K562 (cell line): Measurements from ENCODE around the gene CCDC183. TPM values are rescaled to one million over a fixed set of nuclear protein-coding genes. Genes with fewer than 3 reads are reported as not detected.

Source experiments
- CREM ChIP-seq: IDR thresholded peaks from 2 replicates; pipeline ENCODE4 v1.6.1; 2014; ENCODE audit warnings: antibody characterized with exemption, low read depth
- CTCF ChIP-seq, 3 experiments: IDR thresholded peaks in 2 of 3; conservative IDR thresholded peaks in 1 of 3; 2 replicates each; pipeline ENCODE4 v1.5.1; 2011 to 2012; ENCODE audit warnings: low read length in 3 of 3, mild to moderate bottlenecking in 3 of 3, control low read depth in 2 of 3, improper control_type of control experiment in 1 of 3, inconsistent platforms in 1 of 3, low read depth in 1 of 3, mixed read lengths in 1 of 3, moderate library complexity in 1 of 3; ENCODE audit not compliant: insufficient read depth in 2 of 3
- DNMT1 ChIP-seq: fragments of 450-650 bp; IDR thresholded peaks from 2 replicates; pipeline ENCODE4 v1.6.1; 2016; ENCODE audit warnings: antibody characterized with exemption, mild to moderate bottlenecking
- FOXO4 ChIP-seq: fragments of 450-650 bp; formaldehyde crosslinking; IDR thresholded peaks from 2 replicates; pipeline ENCODE4 v1.4.0; 2020; ENCODE audit warnings: mild to moderate bottlenecking, moderate library complexity
- GABPB1 ChIP-seq: sonication (generic); formaldehyde crosslinking; IDR thresholded peaks from 2 replicates; pipeline ENCODE4 v1.8.0; 2022; ENCODE audit warnings: mild to moderate bottlenecking, missing genetic modification reagents
- GTF2F1 ChIP-seq: IDR thresholded peaks from 2 replicates; pipeline ENCODE4 v1.6.1; 2011; ENCODE audit warnings: low read depth, low read length, improper control_type of control experiment
- HMGN3 ChIP-seq: IDR thresholded peaks from 2 replicates; pipeline ENCODE4 v1.6.1; 2011; ENCODE audit warnings: borderline replicate concordance, low read depth, mild to moderate bottlenecking, mixed read lengths, low read length; ENCODE audit not compliant: insufficient read length; ENCODE audit errors: extremely low read depth
- MNT ChIP-seq, 2 experiments: fragments of 450-650 bp; conservative IDR thresholded peaks; 2 replicates each; pipeline ENCODE4 v1.6.1; 2017; ENCODE audit warnings: mild to moderate bottlenecking in 2 of 2, moderate library complexity in 2 of 2
- MTF1 ChIP-seq: fragments of 250-450 bp; sonication (Bioruptor Pico); IDR thresholded peaks from 2 replicates; pipeline ENCODE4 v1.9.0; 2021; ENCODE audit warnings: moderate library complexity, mild to moderate bottlenecking, inconsistent platforms, borderline replicate concordance
- NFE2L1 ChIP-seq: fragments of 450-650 bp; IDR thresholded peaks from 2 replicates; pipeline ENCODE4 v1.6.1; 2016; ENCODE audit warnings: missing genetic modification characterization, low read depth, mild to moderate bottlenecking, missing compliant biosample characterization, moderate library complexity, borderline replicate concordance
- PTTG1 ChIP-seq: fragments of 450-650 bp; IDR thresholded peaks from 2 replicates; pipeline ENCODE4 v1.6.1; 2016; ENCODE audit warnings: low read depth, mild to moderate bottlenecking, missing genetic modification characterization, missing compliant biosample characterization
- RBM25 ChIP-seq: fragments of 200-400 bp; formaldehyde crosslinking; IDR thresholded peaks from 2 replicates; pipeline ENCODE4 v1.6.1; 2018; ENCODE audit warnings: low read length, low read depth, moderate library complexity; ENCODE audit not compliant: severe bottlenecking
- SIX5 ChIP-seq, 2 experiments: IDR thresholded peaks; 2 replicates each; pipeline ENCODE4 v1.6.1; 2011; ENCODE audit warnings: low read length in 2 of 2, borderline replicate concordance in 1 of 2, low read depth in 1 of 2, mild to moderate bottlenecking in 1 of 2, moderate library complexity in 1 of 2; ENCODE audit not compliant: insufficient read depth in 1 of 2
- SP1 ChIP-seq: sonication (generic); formaldehyde crosslinking; IDR thresholded peaks from 2 replicates; pipeline ENCODE4 v1.8.1; 2022; ENCODE audit warnings: mild to moderate bottlenecking, missing genetic modification reagents
- TSC22D4 ChIP-seq: fragments of 450-650 bp; IDR thresholded peaks from 2 replicates; pipeline ENCODE4 v1.6.1; 2016; ENCODE audit warnings: missing genetic modification characterization, missing biosample characterization, control low read depth
- ZBTB26 ChIP-seq: fragments of 450-650 bp; formaldehyde crosslinking; IDR thresholded peaks from 2 replicates; pipeline ENCODE4 v1.4.0; 2022; ENCODE audit warnings: missing genetic modification characterization
- ZNF644 ChIP-seq: fragments of 200-800 bp; sonication (Bioruptor generic); IDR thresholded peaks from 2 replicates; pipeline ENCODE4 v1.6.1; 2016; ENCODE audit warnings: low read depth, missing genetic modification characterization, missing compliant biosample characterization
- polyA plus RNA-seq, 8 experiments: library from polyadenylated mRNA; depleted of rRNA in 4 of 8; stranded (reverse) in 5 of 8; unstranded in 3 of 8; fragments of >200 nt; fragmentation: Nextera tagmentation in 2 of 8; fragmentation: Illumina TruSeq in 1 of 8; extraction: Ambion mirVana in 2 of 8; extraction: Trizol in 1 of 8; gene quantifications; 2 replicates each; pipeline versions ENCODE4 v1.2.1 to v1.2.3, GENCODE V29; 2011 to 2014; ENCODE audit warnings: inconsistent platforms in 1 of 8, missing spikeins in 1 of 8
- total RNA-seq, 7 experiments: library from RNA; depleted of rRNA in 6 of 7; stranded (reverse); fragments of >200 nt in 6 of 7; fragmentation: Illumina TruSeq in 2 of 7; extraction: Trizol in 2 of 7; gene quantifications; 2 replicates each; pipeline versions ENCODE4 v1.2.1 to v1.2.3, GENCODE V29; 2011 to 2021; ENCODE audit warnings: low replicate concordance in 1 of 7
- TF ChIP-seq, protein P1 (sequence below): sonication (generic); formaldehyde crosslinking; IDR thresholded peaks from 2 replicates; pipeline ENCODE4 v1.8.0; 2022; ENCODE audit warnings: mild to moderate bottlenecking, low read depth, missing genetic modification reagents

The CCDC183 gene
- total and polyA plus RNA-seq, 9 of the 15 experiments (the other 6 are each of a cell fraction or from before 2014, with no cell fraction given): 0.21 to 0.60 (median 0.29) TPM; not detected in 4

- TF ChIP-seq CTCF (IDR thresholded peaks at IDR 0.05 in 2 of 3, conservative IDR thresholded peaks at IDR 0.05 in 1 of 3; ENCODE audit: insufficient read depth in 2 of 3, low read depth in 1 of 3, low read length in 3 of 3): no peak; a peak in 2 of 6 replicates
- TF ChIP-seq TSC22D4 (tag): no peak
- no peak for TF ChIP-seq SIX5 (IDR thresholded peaks at IDR 0.05; ENCODE audit: borderline replicate concordance in 1 of 2, insufficient read depth in 1 of 2, low read depth in 1 of 2, low read length in 2 of 2)
- 0 out of 2 replicates have a peak, but pooled peaks have one; percentile 58 for TF ChIP-seq ZBTB26
- no peak for TF ChIP-seq FOXO4 (CRISPR knock-in tag)
- TF ChIP-seq, protein P1, sequence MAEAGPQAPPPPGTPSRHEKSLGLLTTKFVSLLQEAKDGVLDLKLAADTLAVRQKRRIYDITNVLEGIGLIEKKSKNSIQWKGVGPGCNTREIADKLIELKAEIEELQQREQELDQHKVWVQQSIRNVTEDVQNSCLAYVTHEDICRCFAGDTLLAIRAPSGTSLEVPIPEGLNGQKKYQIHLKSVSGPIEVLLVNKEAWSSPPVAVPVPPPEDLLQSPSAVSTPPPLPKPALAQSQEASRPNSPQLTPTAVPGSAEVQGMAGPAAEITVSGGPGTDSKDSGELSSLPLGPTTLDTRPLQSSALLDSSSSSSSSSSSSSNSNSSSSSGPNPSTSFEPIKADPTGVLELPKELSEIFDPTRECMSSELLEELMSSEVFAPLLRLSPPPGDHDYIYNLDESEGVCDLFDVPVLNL (CRISPR knock-in tag): no peak
- peak; percentile 80 for TF ChIP-seq HMGN3
- no peak for TF ChIP-seq NFE2L1 (tag)
- peak; percentile 13; the same call in 1 of the 2 replicates for TF ChIP-seq GABPB1 (CRISPR knock-in tag)
- no peak for TF ChIP-seq MTF1
- no peak for TF ChIP-seq ZNF644
- peak; percentile 60; the same call in 1 of the 2 replicates for TF ChIP-seq SP1 (CRISPR knock-in tag)
- TF ChIP-seq MNT (conservative IDR thresholded peaks at IDR 0.05): peak in 1 of 2 experiments; percentile 37; a peak in 2 of 4 replicates
- TF ChIP-seq PTTG1 (tag): no peak
- TF ChIP-seq DNMT1: no peak
- no peak for TF ChIP-seq RBM25
- TF ChIP-seq CREM: peak; percentile 2; the same call in 1 of the 2 replicates
- no peak for TF ChIP-seq GTF2F1
These were observed 5.3 kb upstream of the CCDC183 start, which contains the start of gene TMEM141 (continued) for GRCh38 chr9:136790640-136791515.
